Astrocyte of the cerebellum (primary cell): ENCODE results near the gene VPS25.

Experiments used
- DNase-seq: peaks from one replicate; pipeline ENCODE4 v3.0.0-alpha.2; 2011; ENCODE audit warnings: low read depth
- H3K4me3 ChIP-seq: 2 replicates; pipeline ENCODE4 v1.5.1; 2011; ENCODE audit warnings: mild to moderate bottlenecking, low read depth, low read length, moderate library complexity
- in situ Hi-C: cut with HindIII; loops from 2 replicates; pipeline ENCODE4 v1.10.0; 2017; ENCODE audit warnings: low sequenced_read_pairs
- TF ChIP-seq, protein P1 (sequence below): IDR thresholded peaks from 2 replicates; pipeline ENCODE4 v1.5.1; 2012; ENCODE audit warnings: low read length, low read depth, moderate library complexity, mild to moderate bottlenecking; ENCODE audit errors: missing control alignments

VPS25 gene

DNA sequence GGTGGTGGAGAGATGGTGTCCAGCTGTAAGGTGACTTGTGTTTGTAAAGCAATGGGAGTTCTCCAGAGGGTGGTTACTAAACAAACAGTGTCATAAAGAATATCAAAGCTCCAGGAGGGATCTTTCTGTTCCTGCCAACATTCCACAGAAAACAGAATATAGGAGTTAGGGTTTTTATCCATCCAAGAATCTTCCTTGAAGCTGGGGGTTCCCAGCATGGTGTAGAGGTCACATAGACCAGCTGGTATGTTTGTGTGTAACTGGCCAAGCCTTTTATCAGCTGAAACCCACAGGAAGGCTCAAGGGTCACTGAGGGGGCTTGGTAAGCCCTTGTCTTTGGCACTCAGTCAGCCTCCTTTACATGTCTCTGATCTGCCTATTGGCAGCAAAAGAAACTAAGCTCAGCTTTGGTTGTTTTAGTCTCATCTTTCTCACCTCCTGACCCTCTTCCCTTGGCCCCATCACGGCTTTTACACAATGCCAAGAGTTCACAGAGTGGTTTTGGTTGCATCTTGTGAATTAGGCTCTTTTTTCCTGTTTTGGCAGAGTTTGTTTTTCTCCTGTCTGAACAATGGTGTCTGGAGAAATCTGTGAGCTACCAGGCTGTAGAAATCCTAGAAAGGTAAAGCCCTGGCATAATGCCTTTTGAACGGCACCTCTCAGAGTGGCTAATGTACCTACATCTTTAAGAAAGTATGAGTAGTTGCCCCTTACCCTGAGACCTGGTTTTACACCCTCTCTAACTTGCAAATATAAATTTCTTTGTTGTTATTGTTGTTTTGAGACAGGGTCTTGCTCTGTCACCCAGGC lies 30.0 kb downstream of the VPS25 start:
- H3K4me3 ChIP-seq = no peak overlapping the region
- peak; percentile 76 for DNase-seq
- TF ChIP-seq, protein P1, sequence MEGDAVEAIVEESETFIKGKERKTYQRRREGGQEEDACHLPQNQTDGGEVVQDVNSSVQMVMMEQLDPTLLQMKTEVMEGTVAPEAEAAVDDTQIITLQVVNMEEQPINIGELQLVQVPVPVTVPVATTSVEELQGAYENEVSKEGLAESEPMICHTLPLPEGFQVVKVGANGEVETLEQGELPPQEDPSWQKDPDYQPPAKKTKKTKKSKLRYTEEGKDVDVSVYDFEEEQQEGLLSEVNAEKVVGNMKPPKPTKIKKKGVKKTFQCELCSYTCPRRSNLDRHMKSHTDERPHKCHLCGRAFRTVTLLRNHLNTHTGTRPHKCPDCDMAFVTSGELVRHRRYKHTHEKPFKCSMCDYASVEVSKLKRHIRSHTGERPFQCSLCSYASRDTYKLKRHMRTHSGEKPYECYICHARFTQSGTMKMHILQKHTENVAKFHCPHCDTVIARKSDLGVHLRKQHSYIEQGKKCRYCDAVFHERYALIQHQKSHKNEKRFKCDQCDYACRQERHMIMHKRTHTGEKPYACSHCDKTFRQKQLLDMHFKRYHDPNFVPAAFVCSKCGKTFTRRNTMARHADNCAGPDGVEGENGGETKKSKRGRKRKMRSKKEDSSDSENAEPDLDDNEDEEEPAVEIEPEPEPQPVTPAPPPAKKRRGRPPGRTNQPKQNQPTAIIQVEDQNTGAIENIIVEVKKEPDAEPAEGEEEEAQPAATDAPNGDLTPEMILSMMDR = no peak
- in situ Hi-C loops = no loop called here

DNA sequence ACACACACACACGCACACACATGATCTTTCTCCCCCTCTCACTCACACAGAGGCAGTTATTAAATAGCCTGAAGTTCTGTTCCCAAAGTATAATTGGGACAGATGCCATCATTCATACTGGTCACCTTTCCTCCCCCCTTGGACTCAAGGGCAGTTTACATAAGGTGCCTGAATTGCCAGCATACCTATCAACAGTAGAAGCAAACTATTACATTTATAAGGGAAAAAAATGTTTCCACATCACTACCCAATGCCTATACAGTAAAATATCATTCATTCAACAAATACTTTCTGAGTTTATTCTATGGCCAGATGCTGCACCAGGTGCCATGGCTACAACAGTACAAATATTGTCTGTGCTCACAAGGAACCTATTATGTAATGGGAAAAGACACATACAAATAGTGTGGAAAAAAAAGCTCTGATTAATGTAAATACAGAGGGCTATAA lies 31.7 kb downstream of the VPS25 start:
- TF ChIP-seq, protein P1 = no peak
- in situ Hi-C loops = no loop called here
- no peak for DNase-seq
- H3K4me3 ChIP-seq = no peak overlapping the region

DNA sequence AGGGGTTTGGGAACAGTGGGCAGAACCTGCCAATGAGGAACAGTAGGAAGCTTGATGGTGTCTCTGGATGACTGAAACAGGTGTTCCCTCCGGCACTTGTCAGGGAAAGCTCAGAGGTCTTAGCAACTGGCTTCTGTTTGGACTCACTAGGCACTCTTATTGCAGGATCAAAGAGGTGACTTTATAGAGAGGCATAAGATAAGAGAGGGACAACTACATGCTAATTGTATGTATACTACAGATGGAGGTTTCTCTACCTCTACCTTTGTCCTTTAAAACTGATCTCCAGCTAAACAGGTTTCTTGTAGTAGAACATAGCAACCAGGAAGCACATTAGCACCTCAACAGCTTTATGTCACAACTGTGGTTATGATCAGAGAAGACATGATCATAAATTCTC lies 33.0 kb downstream of the VPS25 start:
- TF ChIP-seq, protein P1 = no peak
- in situ Hi-C loops = no loop called here
- no peak overlapping the region for H3K4me3 ChIP-seq
- DNase-seq = no peak

DNA sequence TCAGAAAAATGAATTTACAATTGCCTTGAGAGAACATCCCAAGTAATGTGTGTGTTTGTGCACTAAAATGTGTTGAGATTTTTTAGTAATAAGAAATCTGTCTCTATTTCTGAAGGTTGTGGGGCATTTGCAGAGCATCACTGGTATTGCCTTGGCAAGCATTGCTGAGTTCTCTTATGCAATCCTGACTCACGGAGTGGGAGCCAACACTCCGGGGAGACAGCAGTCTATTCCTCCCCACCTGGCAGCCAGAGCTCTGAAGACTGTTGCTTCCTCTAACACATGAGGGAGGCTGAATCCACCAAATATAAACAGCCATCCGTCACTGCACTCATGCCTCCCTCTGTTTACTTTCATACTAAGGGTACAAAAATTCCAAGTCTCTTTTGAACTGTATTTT lies 36.0 kb downstream of the VPS25 start:
- H3K4me3 ChIP-seq = no peak overlapping the region
- in situ Hi-C loops = no loop called here
- DNase-seq = peak; percentile 50
- TF ChIP-seq, protein P1 = no peak

DNA sequence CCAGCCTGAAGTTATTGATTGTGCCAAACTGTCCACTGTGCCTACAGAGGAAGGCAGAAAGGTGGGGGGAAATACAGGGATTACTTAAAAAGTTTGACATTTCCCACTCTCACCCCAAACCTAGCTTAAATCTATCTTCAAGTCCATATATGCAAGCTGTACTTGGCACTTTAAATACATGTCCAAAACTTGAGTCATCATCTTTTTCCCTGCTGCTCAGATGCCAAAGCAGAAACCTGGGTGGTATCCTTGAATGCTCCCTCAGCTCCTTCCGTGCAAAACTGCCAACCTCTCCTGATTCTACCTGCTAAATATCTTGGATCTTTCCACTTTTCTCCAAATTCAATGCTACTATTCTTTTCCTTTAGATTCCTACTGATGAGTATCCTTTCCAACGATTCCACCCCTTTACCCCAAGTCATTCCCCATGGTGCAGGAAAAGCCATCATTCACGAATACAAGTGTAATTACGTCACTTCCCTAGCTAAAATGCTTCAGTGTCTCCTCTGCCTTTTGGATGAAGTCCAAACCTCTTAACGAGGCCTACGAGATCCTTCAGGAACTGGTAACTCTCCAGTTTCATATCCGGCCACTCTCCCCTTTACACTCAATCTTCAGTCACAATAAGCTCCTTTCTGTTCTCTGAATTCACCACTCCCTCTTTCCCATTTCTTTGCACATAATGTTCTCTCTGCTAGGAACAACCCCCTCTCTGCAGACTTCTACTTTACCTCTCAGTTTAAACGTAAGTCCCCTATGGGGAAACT lies 41.6 kb downstream of the VPS25 start:
- in situ Hi-C loops = no loop called here
- peak; percentile 73 for DNase-seq
- TF ChIP-seq, protein P1 = no peak
- H3K4me3 ChIP-seq = no peak overlapping the region

DNA sequence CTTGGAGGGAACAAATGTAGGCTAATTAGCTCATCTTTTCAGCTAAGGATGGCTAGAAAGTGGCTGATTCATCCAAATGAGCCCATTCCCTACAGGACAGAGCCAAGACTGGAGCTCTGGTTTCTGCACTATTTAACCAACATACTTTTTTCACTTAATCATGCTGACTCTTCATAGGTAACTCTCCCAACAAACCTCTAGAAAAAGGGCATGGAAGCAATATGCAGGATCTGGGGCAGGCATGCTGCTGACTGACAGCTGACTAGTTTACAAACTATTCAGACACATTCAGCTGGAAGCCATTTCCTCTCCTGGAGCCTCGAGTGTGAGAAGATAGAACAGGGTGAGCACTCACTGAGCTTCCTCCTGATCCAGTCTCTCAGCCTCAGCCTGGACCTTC lies 44.6 kb downstream of the VPS25 start:
- TF ChIP-seq, protein P1 = no peak
- no peak for DNase-seq
- no peak overlapping the region for H3K4me3 ChIP-seq
- in situ Hi-C loops = no loop called here
